GM12873 (cell line): Measurements from ENCODE around the gene GPR83.

ENCODE experiments used
- CTCF ChIP-seq: IDR thresholded peaks from 2 replicates; pipeline ENCODE4 v1.5.1; 2012; ENCODE audit warnings: low read depth, mild to moderate bottlenecking, moderate library complexity, low read length, control low read depth; ENCODE audit not compliant: insufficient read depth; ENCODE audit errors: missing control alignments

GPR83 gene

GRCh38 chr11:94343495-94343894, 57.7 kb downstream of the GPR83 start:
- TF ChIP-seq CTCF: no peak

GRCh38 chr11:94342250-94342649, 59.0 kb downstream of the GPR83 start:
- TF ChIP-seq CTCF: no peak

- no peak for TF ChIP-seq CTCF
These were observed 62.6 kb downstream of the GPR83 start for GRCh38 chr11:94338651-94339050.

GRCh38 chr11:94336033-94336432, 65.2 kb downstream of the GPR83 start:
- TF ChIP-seq CTCF: no peak

- no peak for TF ChIP-seq CTCF
These were observed 68.4 kb downstream of the GPR83 start for GRCh38 chr11:94332814-94333213.

GRCh38 chr11:94330789-94331188, 70.4 kb downstream of the GPR83 start:
- TF ChIP-seq CTCF: no peak

- TF ChIP-seq CTCF: no peak
These were observed 71.7 kb downstream of the GPR83 start for GRCh38 chr11:94329501-94329900.
